ENCODE data around the gene ZNF750.

Gene ZNF750

GRCh38 chr17:82840431-82840831, 609 bp upstream of the ZNF750 start:
- DNase-seq (ENCODE audit: insufficient read length, low spot score) = no peak
- TF ChIP-seq TAF1 (IDR thresholded peaks at IDR 0.05; ENCODE audit: low read depth, low read length) (no peak), SPI1 (IDR thresholded peaks at IDR 0.05; ENCODE audit: low read depth, low read length) (no peak), POLR2A (IDR thresholded peaks at IDR 0.05; ENCODE audit: low read depth, low read length) (no peak), POU2F2 (IDR thresholded peaks at IDR 0.05; ENCODE audit: low read depth, low read length) (no peak), PAX5 (IDR thresholded peaks at IDR 0.05; ENCODE audit: insufficient read depth, low read length, severe bottlenecking) (no peak), POLR2AphosphoS5 (IDR thresholded peaks at IDR 0.05; ENCODE audit: low read depth, low read length) (no peak)
- no peak for FAIRE-seq

GRCh38 chr17:82838386-82839063, 1.3 kb downstream of the ZNF750 start:
- TF ChIP-seq PAX5 (IDR thresholded peaks at IDR 0.05; ENCODE audit: insufficient read depth, low read length, severe bottlenecking) (no peak), POU2F2 (IDR thresholded peaks at IDR 0.05; ENCODE audit: low read depth, low read length) (no peak), POLR2A (IDR thresholded peaks at IDR 0.05; ENCODE audit: low read depth, low read length) (no peak), SPI1 (IDR thresholded peaks at IDR 0.05; ENCODE audit: low read depth, low read length) (no peak), POLR2AphosphoS5 (IDR thresholded peaks at IDR 0.05; ENCODE audit: low read depth, low read length) (no peak), TAF1 (IDR thresholded peaks at IDR 0.05; ENCODE audit: low read depth, low read length) (no peak)
- no peak for FAIRE-seq
- DNase-seq (ENCODE audit: insufficient read length, low spot score) = no peak

GRCh38 chr17:82837586-82838320, 2.1 kb downstream of the ZNF750 start:
- DNase-seq (ENCODE audit: insufficient read length, low spot score) (no peak), FAIRE-seq (no peak)
- TF ChIP-seq TAF1 (IDR thresholded peaks at IDR 0.05; ENCODE audit: low read depth, low read length) (no peak), PAX5 (IDR thresholded peaks at IDR 0.05; ENCODE audit: insufficient read depth, low read length, severe bottlenecking) (no peak), POU2F2 (IDR thresholded peaks at IDR 0.05; ENCODE audit: low read depth, low read length) (no peak), POLR2AphosphoS5 (IDR thresholded peaks at IDR 0.05; ENCODE audit: low read depth, low read length) (no peak), SPI1 (IDR thresholded peaks at IDR 0.05; ENCODE audit: low read depth, low read length) (no peak), POLR2A (IDR thresholded peaks at IDR 0.05; ENCODE audit: low read depth, low read length) (no peak)

- DNase-seq (ENCODE audit: insufficient read length, low spot score) (no peak), FAIRE-seq (no peak)
- TF ChIP-seq POLR2AphosphoS5 (IDR thresholded peaks at IDR 0.05; ENCODE audit: low read depth, low read length) = no peak
- TF ChIP-seq PAX5 (IDR thresholded peaks at IDR 0.05; ENCODE audit: insufficient read depth, low read length, severe bottlenecking) = no peak
- no peak for TF ChIP-seq POU2F2 (IDR thresholded peaks at IDR 0.05; ENCODE audit: low read depth, low read length)
- TF ChIP-seq SPI1 (IDR thresholded peaks at IDR 0.05; ENCODE audit: low read depth, low read length) = no peak
- TF ChIP-seq POLR2A (IDR thresholded peaks at IDR 0.05; ENCODE audit: low read depth, low read length) = no peak
- TF ChIP-seq TAF1 (IDR thresholded peaks at IDR 0.05; ENCODE audit: low read depth, low read length) = no peak
Observed at GRCh38 chr17:82836823-82837357, 2.9 kb downstream of the ZNF750 start.

GRCh38 chr17:82835766-82836512, 3.9 kb downstream of the ZNF750 start:
- DNase-seq (ENCODE audit: insufficient read length, low spot score) (no peak), FAIRE-seq (no peak)
- no peak for TF ChIP-seq SPI1 (IDR thresholded peaks at IDR 0.05; ENCODE audit: low read depth, low read length)

GRCh38 chr17:82835122-82835521, 4.7 kb downstream of the ZNF750 start:
- DNase-seq (ENCODE audit: insufficient read length, low spot score) (no peak), FAIRE-seq (no peak)
- no peak for TF ChIP-seq POLR2AphosphoS5 (IDR thresholded peaks at IDR 0.05; ENCODE audit: low read depth, low read length)
- TF ChIP-seq PAX5 (IDR thresholded peaks at IDR 0.05; ENCODE audit: insufficient read depth, low read length, severe bottlenecking) = no peak
- no peak for TF ChIP-seq POU2F2 (IDR thresholded peaks at IDR 0.05; ENCODE audit: low read depth, low read length)
- no peak for TF ChIP-seq SPI1 (IDR thresholded peaks at IDR 0.05; ENCODE audit: low read depth, low read length)
- TF ChIP-seq TAF1 (IDR thresholded peaks at IDR 0.05; ENCODE audit: low read depth, low read length) = no peak
- TF ChIP-seq POLR2A (IDR thresholded peaks at IDR 0.05; ENCODE audit: low read depth, low read length) = no peak

GRCh38 chr17:82832881-82833475, 6.8 kb downstream of the ZNF750 start:
- no peak for DNase-seq (ENCODE audit: insufficient read length, low spot score)

GRCh38 chr17:82832411-82832810, 7.4 kb downstream of the ZNF750 start:
- TF ChIP-seq PAX5 (IDR thresholded peaks at IDR 0.05; ENCODE audit: insufficient read depth, low read length, severe bottlenecking) (no peak), POLR2A (IDR thresholded peaks at IDR 0.05; ENCODE audit: low read depth, low read length) (no peak), POU2F2 (IDR thresholded peaks at IDR 0.05; ENCODE audit: low read depth, low read length) (no peak), TAF1 (IDR thresholded peaks at IDR 0.05; ENCODE audit: low read depth, low read length) (no peak), POLR2AphosphoS5 (IDR thresholded peaks at IDR 0.05; ENCODE audit: low read depth, low read length) (no peak), SPI1 (IDR thresholded peaks at IDR 0.05; ENCODE audit: low read depth, low read length) (no peak)
- DNase-seq (ENCODE audit: insufficient read length, low spot score) = no peak
- no peak for FAIRE-seq

More at GRCh38 chr17:82832881-82833475, 6.8 kb downstream of the ZNF750 start:
- TF ChIP-seq PAX5 (IDR thresholded peaks at IDR 0.05; ENCODE audit: insufficient read depth, low read length, severe bottlenecking) (no peak), POLR2AphosphoS5 (IDR thresholded peaks at IDR 0.05; ENCODE audit: low read depth, low read length) (no peak), SPI1 (IDR thresholded peaks at IDR 0.05; ENCODE audit: low read depth, low read length) (no peak), POU2F2 (IDR thresholded peaks at IDR 0.05; ENCODE audit: low read depth, low read length) (no peak), TAF1 (IDR thresholded peaks at IDR 0.05; ENCODE audit: low read depth, low read length) (no peak), POLR2A (IDR thresholded peaks at IDR 0.05; ENCODE audit: low read depth, low read length) (no peak)
- no peak for FAIRE-seq

- TF ChIP-seq POLR2AphosphoS5 (IDR thresholded peaks at IDR 0.05; ENCODE audit: low read depth, low read length) = no peak
- no peak for TF ChIP-seq POLR2A (IDR thresholded peaks at IDR 0.05; ENCODE audit: low read depth, low read length)
- no peak for TF ChIP-seq PAX5 (IDR thresholded peaks at IDR 0.05; ENCODE audit: insufficient read depth, low read length, severe bottlenecking)
- TF ChIP-seq TAF1 (IDR thresholded peaks at IDR 0.05; ENCODE audit: low read depth, low read length) = no peak
- TF ChIP-seq POU2F2 (IDR thresholded peaks at IDR 0.05; ENCODE audit: low read depth, low read length) = no peak
- TF ChIP-seq SPI1 (IDR thresholded peaks at IDR 0.05; ENCODE audit: low read depth, low read length) = no peak
- no peak for DNase-seq (ENCODE audit: insufficient read length, low spot score)
- no peak for FAIRE-seq
Observed at GRCh38 chr17:82831818-82832200, 8.0 kb downstream of the ZNF750 start.

Data from GM12891 (cell line).